ENCODE data around the gene DPP7.

GRCh38 chr9:137082925-137083290 lies 31.6 kb downstream of the DPP7 start:
- TF ChIP-seq, protein P1, sequence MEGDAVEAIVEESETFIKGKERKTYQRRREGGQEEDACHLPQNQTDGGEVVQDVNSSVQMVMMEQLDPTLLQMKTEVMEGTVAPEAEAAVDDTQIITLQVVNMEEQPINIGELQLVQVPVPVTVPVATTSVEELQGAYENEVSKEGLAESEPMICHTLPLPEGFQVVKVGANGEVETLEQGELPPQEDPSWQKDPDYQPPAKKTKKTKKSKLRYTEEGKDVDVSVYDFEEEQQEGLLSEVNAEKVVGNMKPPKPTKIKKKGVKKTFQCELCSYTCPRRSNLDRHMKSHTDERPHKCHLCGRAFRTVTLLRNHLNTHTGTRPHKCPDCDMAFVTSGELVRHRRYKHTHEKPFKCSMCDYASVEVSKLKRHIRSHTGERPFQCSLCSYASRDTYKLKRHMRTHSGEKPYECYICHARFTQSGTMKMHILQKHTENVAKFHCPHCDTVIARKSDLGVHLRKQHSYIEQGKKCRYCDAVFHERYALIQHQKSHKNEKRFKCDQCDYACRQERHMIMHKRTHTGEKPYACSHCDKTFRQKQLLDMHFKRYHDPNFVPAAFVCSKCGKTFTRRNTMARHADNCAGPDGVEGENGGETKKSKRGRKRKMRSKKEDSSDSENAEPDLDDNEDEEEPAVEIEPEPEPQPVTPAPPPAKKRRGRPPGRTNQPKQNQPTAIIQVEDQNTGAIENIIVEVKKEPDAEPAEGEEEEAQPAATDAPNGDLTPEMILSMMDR (IDR thresholded peaks at IDR 0.05), result no peak
- TF ChIP-seq POLR2A (IDR thresholded peaks at IDR 0.05) (no peak), POLR2AphosphoS5 (IDR thresholded peaks at IDR 0.05) (no peak)

Data from suprapubic skin (tissue), 4 donors.